ENCODE data around the gene AGO4. TPM values are rescaled to one million over a fixed set of nuclear protein-coding genes. Genes with fewer than 3 reads are reported as not detected.
A peak's percentile ranks its signal among the peaks of the same experiment; 100 is the strongest.
"Not testable (repeated sequence)": the region's sequence is repeated elsewhere in the genome, so short reads cannot be mapped to it uniquely, and the experiment has no call there.

AGO4 gene
- total and polyA plus RNA-seq, 7 donors, result 3.5 to 29.9 (median 16.8) TPM

- Histone ChIP-seq H3K36me3 (peaks cover 0 to 22% (median 9%) of the 10 kb centered on the region in 4 donors), H3K9me3 (no peaks in the 10 kb centered on the region), H3K4me1 (peaks cover 0 to 48% (median 28%) of the 10 kb centered on the region in 4 donors), H3K4me3 (no peak overlapping the region), H3K27ac (peak overlapping the region in 2 of 4 donors; percentile 14 to 28), H3K27me3 (no peaks in the 10 kb centered on the region)
- WGBS, 2 donors, result 52 to 67% methylated on average over 4 of the region's 4 CpGs
- TF ChIP-seq POLR2A (IDR thresholded peaks at IDR 0.05) (no peak), POLR2AphosphoS5 (IDR thresholded peaks at IDR 0.05) (no peak), CTCF (IDR thresholded peaks at IDR 0.05) (no peak), EP300 (IDR thresholded peaks at IDR 0.05) (no peak)
- DNase-seq, result no peak
- intact Hi-C loops (cut with DNase I), result no loop called here
These were observed 78.2 kb downstream of the AGO4 start for GRCh38 chr1:35885961-35886558.

- Histone ChIP-seq H3K27me3 (no peaks in the 10 kb centered on the region), H3K4me1 (peaks cover 0 to 48% (median 28%) of the 10 kb centered on the region in 4 donors), H3K9me3 (no peaks in the 10 kb centered on the region), H3K27ac (peak overlapping the region in 1 of 4 donors; percentile 28), H3K4me3 (no peak overlapping the region), H3K36me3 (peaks cover 0 to 30% (median 9%) of the 10 kb centered on the region in 4 donors)
- intact Hi-C loops (cut with DNase I), result no loop called here
- no peak for DNase-seq
- TF ChIP-seq EP300 (IDR thresholded peaks at IDR 0.05), result no peak
- TF ChIP-seq POLR2AphosphoS5 (IDR thresholded peaks at IDR 0.05), result no peak
- TF ChIP-seq CTCF (IDR thresholded peaks at IDR 0.05), result no peak
- TF ChIP-seq POLR2A (IDR thresholded peaks at IDR 0.05), result no peak
- WGBS, 2 donors, result 20 to 37% methylated on average over 3 of the region's 3 CpGs
These were observed 79.0 kb downstream of the AGO4 start for GRCh38 chr1:35886577-35887431.

- H3K4me1 ChIP-seq, result peaks cover 0 to 47% (median 28%) of the 10 kb centered on the region in 4 donors
- DNase-seq, result no peak
- intact Hi-C loops (cut with DNase I), result no loop called here
- no peak for TF ChIP-seq EP300 (IDR thresholded peaks at IDR 0.05)
- TF ChIP-seq POLR2A (IDR thresholded peaks at IDR 0.05), result no peak
- TF ChIP-seq CTCF (IDR thresholded peaks at IDR 0.05), result no peak
- TF ChIP-seq POLR2AphosphoS5 (IDR thresholded peaks at IDR 0.05), result no peak
- WGBS, 2 donors, result 48 to 77% methylated on average over 2 of the region's 2 CpGs
- H3K4me3 ChIP-seq, result no peak overlapping the region
- no peak overlapping the region for H3K27ac ChIP-seq
- no peaks in the 10 kb centered on the region for H3K27me3 ChIP-seq
- H3K36me3 ChIP-seq, result peaks cover 2 to 37% (median 13%) of the 10 kb centered on the region in 4 donors
- no peaks in the 10 kb centered on the region for H3K9me3 ChIP-seq
These were observed 79.7 kb downstream of the AGO4 start for GRCh38 chr1:35887508-35887907.

GRCh38 chr1:35888255-35888654 is 80.4 kb downstream of the AGO4 start:
- H3K27ac ChIP-seq, result no peak overlapping the region
- 36 to 78% methylated on average over 11 of the region's 11 CpGs for WGBS, 2 donors
- intact Hi-C loops (cut with DNase I), result no loop called here
- H3K4me1 ChIP-seq, result peaks cover 0 to 42% (median 28%) of the 10 kb centered on the region in 4 donors
- no peaks in the 10 kb centered on the region for H3K9me3 ChIP-seq
- H3K36me3 ChIP-seq, result peaks cover 4 to 44% (median 21%) of the 10 kb centered on the region in 4 donors
- no peak overlapping the region for H3K4me3 ChIP-seq
- no peak for TF ChIP-seq POLR2A (IDR thresholded peaks at IDR 0.05)
- TF ChIP-seq CTCF (IDR thresholded peaks at IDR 0.05), result no peak
- no peak for TF ChIP-seq POLR2AphosphoS5 (IDR thresholded peaks at IDR 0.05)
- TF ChIP-seq EP300 (IDR thresholded peaks at IDR 0.05), result no peak
- no peaks in the 10 kb centered on the region for H3K27me3 ChIP-seq
- no peak for DNase-seq

GRCh38 chr1:35888981-35889380 is 81.2 kb downstream of the AGO4 start:
- DNase-seq; H3K4me3 ChIP-seq; intact Hi-C loops (cut with DNase I); H3K9me3 ChIP-seq; H3K27me3 ChIP-seq; H3K27ac ChIP-seq: not testable (repeated sequence)
- WGBS, 2 donors, result 81 to 83% methylated on average over 3 of the region's 3 CpGs
- Histone ChIP-seq H3K4me1 (peaks cover 0 to 35% (median 25%) of the 10 kb centered on the region in 4 donors), H3K36me3 (peaks cover 9 to 51% (median 27%) of the 10 kb centered on the region in 4 donors)

All from sigmoid colon (tissue), 7 donors.